ENCODE measurements around the gene TAF4B.

- TF ChIP-seq, protein P1, sequence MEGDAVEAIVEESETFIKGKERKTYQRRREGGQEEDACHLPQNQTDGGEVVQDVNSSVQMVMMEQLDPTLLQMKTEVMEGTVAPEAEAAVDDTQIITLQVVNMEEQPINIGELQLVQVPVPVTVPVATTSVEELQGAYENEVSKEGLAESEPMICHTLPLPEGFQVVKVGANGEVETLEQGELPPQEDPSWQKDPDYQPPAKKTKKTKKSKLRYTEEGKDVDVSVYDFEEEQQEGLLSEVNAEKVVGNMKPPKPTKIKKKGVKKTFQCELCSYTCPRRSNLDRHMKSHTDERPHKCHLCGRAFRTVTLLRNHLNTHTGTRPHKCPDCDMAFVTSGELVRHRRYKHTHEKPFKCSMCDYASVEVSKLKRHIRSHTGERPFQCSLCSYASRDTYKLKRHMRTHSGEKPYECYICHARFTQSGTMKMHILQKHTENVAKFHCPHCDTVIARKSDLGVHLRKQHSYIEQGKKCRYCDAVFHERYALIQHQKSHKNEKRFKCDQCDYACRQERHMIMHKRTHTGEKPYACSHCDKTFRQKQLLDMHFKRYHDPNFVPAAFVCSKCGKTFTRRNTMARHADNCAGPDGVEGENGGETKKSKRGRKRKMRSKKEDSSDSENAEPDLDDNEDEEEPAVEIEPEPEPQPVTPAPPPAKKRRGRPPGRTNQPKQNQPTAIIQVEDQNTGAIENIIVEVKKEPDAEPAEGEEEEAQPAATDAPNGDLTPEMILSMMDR (IDR thresholded peaks at IDR 0.05; ENCODE audit: insufficient read depth, low read length, poor library complexity, severe bottlenecking), result no peak
- no peak for TF ChIP-seq EZH2phosphoT487 (conservative IDR thresholded peaks at IDR 0.05; ENCODE audit: low read length)
Measured at GRCh38 chr18:26207937-26208336, 18.3 kb upstream of the TAF4B start.

All from SU-DHL-6 (cell line).